Measurements from ENCODE around the gene VIT. TPM values are rescaled to one million over a fixed set of nuclear protein-coding genes. Genes with fewer than 3 reads are reported as not detected.

Gene VIT
- total RNA-seq, 3 donors from 2014 or later (not counting 1 experiment from before 2014, with no cell fraction given) = 1.4 to 1.9 (median 1.7) TPM

DNA sequence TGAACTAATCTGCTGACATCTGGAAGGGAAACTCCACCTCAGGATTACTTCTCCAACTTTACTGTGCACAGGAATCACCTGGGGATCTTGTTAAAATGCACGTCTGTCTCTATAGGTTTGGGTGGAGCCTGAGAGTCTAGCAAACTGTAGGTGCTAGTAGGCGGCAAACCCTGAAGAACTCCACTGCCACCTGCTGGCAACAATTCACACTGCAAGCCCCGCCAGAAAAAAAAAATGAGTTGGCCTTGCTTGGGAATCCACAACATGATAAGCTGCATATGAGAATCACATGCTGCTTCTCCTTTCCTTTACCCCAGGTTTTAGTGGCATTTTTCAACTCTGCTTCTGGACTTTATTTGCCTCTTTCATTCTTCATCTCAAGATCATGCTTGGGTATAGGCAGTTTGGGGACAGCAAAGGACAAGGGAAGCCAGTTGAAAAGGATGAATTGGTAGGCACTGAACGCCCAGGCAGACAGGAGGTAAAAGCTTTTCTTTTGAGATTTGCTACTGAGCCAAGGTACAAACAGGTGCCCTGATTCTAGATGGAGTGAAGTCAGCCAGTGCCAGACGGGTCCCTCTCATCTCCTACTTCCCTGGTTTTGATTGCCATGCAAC is 88.8 kb downstream of the VIT start:
- H3K27ac ChIP-seq (ENCODE audit: low read length) = no peak overlapping the region
- Mint-ChIP-seq H3K4me1 (peaks cover 41 to 45% of the 10 kb centered on the region in 2 donors), H3K27ac (peak overlapping the region in 1 of 2 donors; percentile 31), H3K27me3 (ENCODE audit: low read depth in 2 of 2) (no peaks in the 10 kb centered on the region), H3K9me3 (no peaks in the 10 kb centered on the region), H3K36me3 (no peaks in the 10 kb centered on the region), H3K4me3 (no peak overlapping the region)
- WGBS (ENCODE audit: insufficient coverage) = 34% methylated on average over 5 of the region's 5 CpGs
- H3K4me3 ChIP-seq (ENCODE audit: low read length) = no peak overlapping the region
- intact Hi-C loops (cut with micrococcal nuclease) = loop anchor here (1.0 to 10.0 kb wide), 3 partner anchors 50 to 433 kb away; no protein-coding TSS in a partner anchor
- no peaks in the 10 kb centered on the region for H3K9me3 ChIP-seq (ENCODE audit: control insufficient read depth, insufficient read depth, low read length)
- peak; percentile 72 to 81 for DNase-seq
- no peaks in the 10 kb centered on the region for H3K36me3 ChIP-seq (ENCODE audit: control insufficient read depth, insufficient read depth, low read length)
- ATAC-seq = peak; percentile 78 to 93 (median 90)
- TF ChIP-seq, protein P1, sequence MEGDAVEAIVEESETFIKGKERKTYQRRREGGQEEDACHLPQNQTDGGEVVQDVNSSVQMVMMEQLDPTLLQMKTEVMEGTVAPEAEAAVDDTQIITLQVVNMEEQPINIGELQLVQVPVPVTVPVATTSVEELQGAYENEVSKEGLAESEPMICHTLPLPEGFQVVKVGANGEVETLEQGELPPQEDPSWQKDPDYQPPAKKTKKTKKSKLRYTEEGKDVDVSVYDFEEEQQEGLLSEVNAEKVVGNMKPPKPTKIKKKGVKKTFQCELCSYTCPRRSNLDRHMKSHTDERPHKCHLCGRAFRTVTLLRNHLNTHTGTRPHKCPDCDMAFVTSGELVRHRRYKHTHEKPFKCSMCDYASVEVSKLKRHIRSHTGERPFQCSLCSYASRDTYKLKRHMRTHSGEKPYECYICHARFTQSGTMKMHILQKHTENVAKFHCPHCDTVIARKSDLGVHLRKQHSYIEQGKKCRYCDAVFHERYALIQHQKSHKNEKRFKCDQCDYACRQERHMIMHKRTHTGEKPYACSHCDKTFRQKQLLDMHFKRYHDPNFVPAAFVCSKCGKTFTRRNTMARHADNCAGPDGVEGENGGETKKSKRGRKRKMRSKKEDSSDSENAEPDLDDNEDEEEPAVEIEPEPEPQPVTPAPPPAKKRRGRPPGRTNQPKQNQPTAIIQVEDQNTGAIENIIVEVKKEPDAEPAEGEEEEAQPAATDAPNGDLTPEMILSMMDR (IDR thresholded peaks at IDR 0.05) = peak; percentile 94
- H3K4me1 ChIP-seq (ENCODE audit: control insufficient read depth, insufficient read depth, low read length) = peaks cover 17% of the 10 kb centered on the region
- no peaks in the 10 kb centered on the region for H3K27me3 ChIP-seq (ENCODE audit: control insufficient read depth, insufficient read depth, low read length)

DNA sequence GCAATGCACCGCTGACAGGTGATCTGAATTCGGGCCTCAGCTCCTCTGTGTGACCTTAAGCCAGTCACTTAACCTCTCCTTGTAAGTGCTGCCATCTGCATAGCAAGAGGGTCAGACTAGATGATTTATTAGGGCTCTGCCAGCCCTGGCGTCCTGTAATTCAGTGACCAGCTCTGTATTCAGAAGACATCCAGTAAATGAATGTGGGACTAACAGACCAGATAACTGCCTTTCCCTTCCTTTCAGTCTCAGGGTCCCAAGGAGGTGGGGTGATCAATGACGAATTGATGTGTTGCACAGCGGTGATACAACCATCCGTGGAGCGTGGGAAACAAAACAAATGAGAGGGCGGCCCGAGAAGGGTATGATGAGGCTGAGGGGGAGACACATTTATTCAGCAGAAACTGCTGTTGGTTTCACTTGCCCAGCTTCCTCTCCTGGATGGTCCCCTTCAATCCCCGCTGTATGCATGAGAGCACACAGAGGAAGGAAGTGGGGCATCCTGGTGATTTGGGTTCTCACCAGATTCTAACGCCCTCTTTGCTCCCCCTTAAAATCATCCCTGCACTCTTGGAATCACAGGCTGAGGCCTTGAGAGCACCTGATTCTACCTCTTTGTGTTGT is 92.8 kb downstream of the VIT start:
- ATAC-seq = peak in 2 of 3 donors; percentile 33 to 53
- WGBS (ENCODE audit: insufficient coverage) = 60% methylated on average over 10 of the region's 11 CpGs
- no peaks in the 10 kb centered on the region for H3K27me3 ChIP-seq (ENCODE audit: control insufficient read depth, insufficient read depth, low read length)
- Mint-ChIP-seq H3K9me3 (no peaks in the 10 kb centered on the region), H3K27ac (peak overlapping the region; percentile 14 to 69), H3K36me3 (no peaks in the 10 kb centered on the region), H3K4me3 (peak overlapping the region; percentile 18), H3K27me3 (ENCODE audit: low read depth in 2 of 2) (no peaks in the 10 kb centered on the region), H3K4me1 (peaks cover 53 to 65% of the 10 kb centered on the region in 2 donors)
- no peak overlapping the region for H3K4me3 ChIP-seq (ENCODE audit: low read length)
- DNase-seq = no peak
- no peaks in the 10 kb centered on the region for H3K9me3 ChIP-seq (ENCODE audit: control insufficient read depth, insufficient read depth, low read length)
- H3K4me1 ChIP-seq (ENCODE audit: control insufficient read depth, insufficient read depth, low read length) = peaks cover 22% of the 10 kb centered on the region
- intact Hi-C loops (cut with micrococcal nuclease) = loop anchor here (5.0 to 10.0 kb wide), 2 partner anchors 46 to 437 kb away; no protein-coding TSS in a partner anchor
- H3K27ac ChIP-seq (ENCODE audit: low read length) = peak overlapping the region; percentile 23
- TF ChIP-seq, protein P1 (IDR thresholded peaks at IDR 0.05) = no peak
- H3K36me3 ChIP-seq (ENCODE audit: control insufficient read depth, insufficient read depth, low read length) = no peaks in the 10 kb centered on the region

DNA sequence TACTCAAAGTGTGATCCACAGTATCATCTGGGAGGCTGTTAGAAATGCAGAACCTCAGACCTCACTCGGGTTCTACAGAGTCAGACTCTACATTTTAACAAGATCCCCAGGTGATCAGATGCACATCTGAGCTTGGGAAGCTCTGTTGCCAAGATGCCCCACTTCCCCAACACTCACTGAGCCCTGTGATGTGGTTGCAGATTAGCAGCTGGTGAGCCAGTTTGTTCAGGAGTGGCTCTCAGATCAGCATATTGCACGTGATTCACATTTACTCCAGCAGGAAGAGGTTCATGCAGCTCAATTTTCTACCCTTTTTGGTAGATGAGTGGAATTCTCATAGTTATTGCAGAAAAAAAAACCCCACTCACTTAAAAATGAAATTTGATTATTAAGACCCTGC is 96.4 kb downstream of the VIT start:
- Mint-ChIP-seq H3K4me3 (no peak overlapping the region), H3K9me3 (no peaks in the 10 kb centered on the region), H3K27ac (peak overlapping the region; percentile 51 to 78), H3K27me3 (ENCODE audit: low read depth in 2 of 2) (no peaks in the 10 kb centered on the region), H3K36me3 (no peaks in the 10 kb centered on the region), H3K4me1 (peaks cover 58 to 59% of the 10 kb centered on the region in 2 donors)
- Histone ChIP-seq H3K27me3 (ENCODE audit: control insufficient read depth, insufficient read depth, low read length) (no peaks in the 10 kb centered on the region), H3K36me3 (ENCODE audit: control insufficient read depth, insufficient read depth, low read length) (no peaks in the 10 kb centered on the region), H3K27ac (ENCODE audit: low read length) (no peak overlapping the region), H3K9me3 (ENCODE audit: control insufficient read depth, insufficient read depth, low read length) (no peaks in the 10 kb centered on the region), H3K4me1 (ENCODE audit: control insufficient read depth, insufficient read depth, low read length) (peaks cover 24% of the 10 kb centered on the region), H3K4me3 (ENCODE audit: low read length) (no peak overlapping the region)
- ATAC-seq (no peak), DNase-seq (no peak)
- 11% methylated on average over 2 of the region's 2 CpGs for WGBS (ENCODE audit: insufficient coverage)
- TF ChIP-seq, protein P1 (IDR thresholded peaks at IDR 0.05) = no peak
- intact Hi-C loops (cut with micrococcal nuclease) = no loop called here
